Measurements from ENCODE around the gene SPOP. TPM values are rescaled to one million over a fixed set of nuclear protein-coding genes. Genes with fewer than 3 reads are reported as not detected.
A peak's percentile ranks its signal among the peaks of the same experiment; 100 is the strongest.

Gene SPOP
- total and polyA plus RNA-seq, 5 experiments from 2014 or later = 75.9 to 126 (median 92.0) TPM

DNA sequence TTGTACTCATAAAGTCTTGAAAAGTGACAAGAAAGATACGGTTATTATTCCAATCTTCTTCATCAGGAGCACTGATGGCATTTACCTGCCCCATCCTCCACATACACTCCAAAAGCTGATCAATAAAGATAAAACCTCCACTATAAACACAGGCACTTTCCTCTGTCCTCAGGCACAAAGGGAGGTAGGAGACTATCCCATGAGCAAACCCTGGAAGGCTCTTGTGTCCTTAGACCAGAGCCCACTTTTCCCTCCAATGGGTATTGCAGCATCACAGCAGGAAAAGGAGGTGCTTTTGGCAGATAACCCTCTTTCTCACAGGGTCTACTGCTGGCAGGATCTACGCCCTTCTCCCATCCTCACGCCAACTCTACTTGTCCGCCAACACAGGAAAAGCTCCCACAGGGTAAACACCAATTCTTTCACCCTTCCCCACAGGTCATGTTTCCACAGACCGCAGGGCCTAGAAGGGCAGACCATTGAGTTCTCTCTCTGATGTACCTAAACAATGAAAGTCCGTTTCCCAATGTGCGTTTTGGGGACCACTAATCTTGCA lies 73.5 kb downstream of the SPOP start:
- H3K4me3 Mint-ChIP-seq = no peak overlapping the region
- POLR2A ChIA-PET = no interaction called here

DNA sequence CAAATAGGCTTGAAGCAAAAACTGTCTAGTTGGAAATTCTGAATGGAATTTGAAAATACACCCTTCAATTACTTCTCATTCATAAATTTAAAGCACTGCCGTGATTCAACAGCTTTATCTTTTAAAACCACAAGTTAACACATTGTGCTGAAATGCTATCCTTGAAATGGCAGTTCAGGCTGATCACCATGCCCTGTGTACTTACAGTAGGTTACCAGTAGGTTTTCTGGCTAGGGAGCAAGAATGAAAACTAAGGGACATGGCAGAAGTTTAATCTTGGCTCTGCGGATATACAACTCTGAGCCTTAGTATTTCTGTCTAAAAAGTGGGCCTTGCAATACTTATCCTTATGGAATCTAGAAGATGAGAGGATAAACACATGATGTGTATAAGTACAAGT lies 74.2 kb downstream of the SPOP start:
- Mint-ChIP-seq H3K4me1 (peaks cover 0 to 1% (median 0%) of the 10 kb centered on the region in 4 donors), H3K27ac (no peak overlapping the region), H3K36me3 (peaks cover 0 to 96% (median 31%) of the 10 kb centered on the region in 3 donors), H3K9me3 (no peaks in the 10 kb centered on the region), H3K27me3 (no peaks in the 10 kb centered on the region), H3K4me3 (no peak overlapping the region)
- DNase-seq (no peak), ATAC-seq (no peak)
- POLR2A ChIA-PET = no interaction called here

More for the DNA sequence above, 73.5 kb downstream of the SPOP start:
- no peaks in the 10 kb centered on the region for H3K9me3 Mint-ChIP-seq
- no peaks in the 10 kb centered on the region for H3K27me3 Mint-ChIP-seq
- peak overlapping the region in 4 of 10 donors; percentile 25 to 76 (median 40) for H3K27ac Mint-ChIP-seq
- ATAC-seq (no peak), DNase-seq (no peak)
- peaks cover 0 to 2% (median 0%) of the 10 kb centered on the region in 4 donors for H3K4me1 Mint-ChIP-seq
- peaks cover 2 to 96% (median 29%) of the 10 kb centered on the region in 3 donors for H3K36me3 Mint-ChIP-seq

GRCh38 chr17:49603238-49603637 lies 74.7 kb downstream of the SPOP start:
- H3K27me3 Mint-ChIP-seq = no peaks in the 10 kb centered on the region
- H3K4me3 Mint-ChIP-seq = no peak overlapping the region
- peak overlapping the region in 3 of 10 donors; percentile 47 to 83 (median 51) for H3K27ac Mint-ChIP-seq
- POLR2A ChIA-PET = no interaction called here
- peaks cover 0 to 96% (median 31%) of the 10 kb centered on the region in 3 donors for H3K36me3 Mint-ChIP-seq
- ATAC-seq = no peak
- no peak for DNase-seq
- no peaks in the 10 kb centered on the region for H3K9me3 Mint-ChIP-seq
- H3K4me1 Mint-ChIP-seq = peaks cover 0 to 2% (median 0%) of the 10 kb centered on the region in 4 donors

- Mint-ChIP-seq H3K36me3 (peaks cover 0 to 97% (median 31%) of the 10 kb centered on the region in 3 donors), H3K4me3 (no peak overlapping the region), H3K27me3 (no peaks in the 10 kb centered on the region), H3K4me1 (peaks cover 0 to 3% (median 0%) of the 10 kb centered on the region in 4 donors), H3K9me3 (no peaks in the 10 kb centered on the region), H3K27ac (peak overlapping the region in 7 of 10 donors; percentile 4 to 83 (median 47))
- DNase-seq (no peak), ATAC-seq (no peak)
- POLR2A ChIA-PET = no interaction called here
Observed at GRCh38 chr17:49602783-49603182, 75.1 kb downstream of the SPOP start.

DNA sequence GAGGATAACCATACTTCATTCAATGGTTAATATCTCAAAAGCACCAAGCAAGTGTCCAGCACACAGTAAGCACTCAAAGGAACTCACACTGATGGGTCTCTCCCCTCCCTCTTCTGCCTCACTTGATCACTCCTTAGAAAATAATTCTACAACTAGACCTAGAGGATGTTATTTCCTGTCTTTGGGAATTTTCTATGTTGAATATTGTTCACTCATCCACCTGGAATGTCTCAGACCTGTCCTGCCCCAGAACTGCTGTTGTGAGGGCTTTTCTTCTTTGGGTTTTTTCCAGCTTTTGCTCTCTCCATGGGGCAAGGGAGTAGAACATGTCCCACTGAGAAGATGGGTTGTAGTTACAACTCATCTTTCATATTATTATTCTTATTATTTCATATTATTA lies 76.9 kb downstream of the SPOP start:
- H3K27me3 Mint-ChIP-seq = no peaks in the 10 kb centered on the region
- ATAC-seq (no peak), DNase-seq (no peak)
- peak overlapping the region in 1 of 10 donors; percentile 77 for H3K27ac Mint-ChIP-seq
- peaks cover 0 to 98% (median 25%) of the 10 kb centered on the region in 3 donors for H3K36me3 Mint-ChIP-seq
- peaks cover 0 to 8% (median 0%) of the 10 kb centered on the region in 4 donors for H3K4me1 Mint-ChIP-seq
- POLR2A ChIA-PET = no interaction called here
- no peak overlapping the region for H3K4me3 Mint-ChIP-seq
- no peaks in the 10 kb centered on the region for H3K9me3 Mint-ChIP-seq

GRCh38 chr17:49598918-49599317 lies 79.0 kb downstream of the SPOP start:
- Mint-ChIP-seq H3K27ac (peak overlapping the region in 2 of 10 donors; percentile 48 to 65), H3K4me3 (no peak overlapping the region), H3K9me3 (no peaks in the 10 kb centered on the region), H3K4me1 (peaks cover 0 to 8% (median 0%) of the 10 kb centered on the region in 4 donors), H3K36me3 (peaks cover 0 to 89% (median 19%) of the 10 kb centered on the region in 3 donors), H3K27me3 (no peaks in the 10 kb centered on the region)
- no peak for ATAC-seq
- no peak for DNase-seq
- POLR2A ChIA-PET = interaction anchor here (0.6 kb wide), 1 partner anchor 754 kb away, joined by 5 read pairs; no protein-coding TSS in a partner anchor

- no peak for ATAC-seq
- peaks cover 0 to 81% (median 18%) of the 10 kb centered on the region in 3 donors for H3K36me3 Mint-ChIP-seq
- POLR2A ChIA-PET = interaction anchor here (0.6 kb wide), 1 partner anchor 753 kb away, joined by 5 read pairs; no protein-coding TSS in a partner anchor
Observed at GRCh38 chr17:49597928-49598655, 79.8 kb downstream of the SPOP start.

DNA sequence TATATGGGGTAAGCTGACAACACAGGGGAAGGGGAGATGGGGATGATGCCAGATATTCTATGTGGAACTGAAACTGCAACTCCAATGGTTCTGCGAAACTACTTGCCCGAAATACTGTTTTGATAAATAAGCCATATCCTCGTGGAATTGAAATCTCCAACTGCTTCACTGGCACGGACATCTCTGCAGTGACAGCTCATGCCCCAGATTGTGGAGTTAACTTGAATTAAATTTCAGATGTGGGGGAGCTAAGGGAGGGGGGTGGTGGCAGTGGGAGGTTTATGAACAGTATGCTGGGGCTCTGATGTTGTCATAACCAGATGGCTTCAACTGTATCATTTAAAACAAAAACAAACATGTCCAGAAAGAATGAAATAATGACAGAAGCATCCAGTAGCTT lies 80.5 kb downstream of the SPOP start:
- H3K27ac Mint-ChIP-seq = peak overlapping the region in 2 of 10 donors; percentile 34
- H3K36me3 Mint-ChIP-seq = peaks cover 0 to 81% (median 18%) of the 10 kb centered on the region in 3 donors
- H3K27me3 Mint-ChIP-seq = no peaks in the 10 kb centered on the region
- H3K9me3 Mint-ChIP-seq = no peaks in the 10 kb centered on the region
- ATAC-seq = no peak
- H3K4me3 Mint-ChIP-seq = no peak overlapping the region
- POLR2A ChIA-PET = no interaction called here
- DNase-seq = no peak
- peaks cover 0 to 8% (median 0%) of the 10 kb centered on the region in 4 donors for H3K4me1 Mint-ChIP-seq

More at GRCh38 chr17:49597928-49598655, 79.8 kb downstream of the SPOP start:
- Mint-ChIP-seq H3K9me3 (no peaks in the 10 kb centered on the region), H3K4me3 (no peak overlapping the region), H3K27ac (peak overlapping the region in 4 of 10 donors; percentile 25 to 77 (median 46)), H3K27me3 (no peaks in the 10 kb centered on the region), H3K4me1 (peaks cover 0 to 8% (median 0%) of the 10 kb centered on the region in 4 donors)
- DNase-seq = no peak

- Mint-ChIP-seq H3K4me3 (no peak overlapping the region), H3K27ac (peak overlapping the region in 1 of 10 donors; percentile 29), H3K4me1 (peaks cover 0 to 9% (median 0%) of the 10 kb centered on the region in 4 donors), H3K36me3 (peaks cover 0 to 76% (median 16%) of the 10 kb centered on the region in 3 donors), H3K9me3 (no peaks in the 10 kb centered on the region), H3K27me3 (no peaks in the 10 kb centered on the region)
- POLR2A ChIA-PET = interaction anchor here (0.6 kb wide), 1 partner anchor 91 kb away, joined by 5 read pairs; no protein-coding TSS in a partner anchor
- DNase-seq (no peak), ATAC-seq (no peak)
Observed at GRCh38 chr17:49596613-49597244, 81.2 kb downstream of the SPOP start.

DNA sequence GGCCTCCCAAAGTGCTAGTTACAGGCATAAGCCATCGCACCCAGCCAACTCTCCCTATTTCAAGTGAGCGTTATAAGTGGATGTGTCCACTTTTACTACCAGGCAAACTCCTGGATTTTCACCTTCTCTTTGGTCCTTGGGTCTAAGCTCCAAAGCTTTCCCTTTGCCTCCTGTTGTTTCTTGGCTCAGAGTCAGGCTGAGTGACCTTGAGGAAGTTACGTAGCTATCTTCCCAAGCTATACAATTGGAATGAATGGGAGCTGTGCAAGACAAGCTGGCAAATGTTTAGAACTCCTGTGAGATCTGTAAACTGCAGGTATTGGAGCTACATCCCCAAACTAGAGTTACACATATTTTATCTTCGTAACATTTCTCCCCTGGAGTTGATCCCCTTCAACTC lies 81.9 kb downstream of the SPOP start:
- H3K27ac Mint-ChIP-seq = peak overlapping the region in 1 of 10 donors; percentile 40
- ATAC-seq (no peak), DNase-seq (no peak)
- POLR2A ChIA-PET = interaction anchor here (0.6 kb wide), 1 partner anchor 89 kb away, joined by 4 read pairs; no protein-coding TSS in a partner anchor
- H3K9me3 Mint-ChIP-seq = no peaks in the 10 kb centered on the region
- no peak overlapping the region for H3K4me3 Mint-ChIP-seq
- peaks cover 0 to 75% (median 12%) of the 10 kb centered on the region in 3 donors for H3K36me3 Mint-ChIP-seq
- peaks cover 0 to 9% (median 0%) of the 10 kb centered on the region in 4 donors for H3K4me1 Mint-ChIP-seq
- no peaks in the 10 kb centered on the region for H3K27me3 Mint-ChIP-seq

GRCh38 chr17:49595328-49595727 lies 82.6 kb downstream of the SPOP start:
- ATAC-seq = no peak
- Mint-ChIP-seq H3K36me3 (peaks cover 0 to 71% (median 12%) of the 10 kb centered on the region in 3 donors), H3K27me3 (no peaks in the 10 kb centered on the region), H3K9me3 (no peaks in the 10 kb centered on the region), H3K27ac (no peak overlapping the region), H3K4me1 (peaks cover 0 to 9% (median 0%) of the 10 kb centered on the region in 4 donors), H3K4me3 (no peak overlapping the region)
- POLR2A ChIA-PET = no interaction called here
- DNase-seq = no peak

DNA sequence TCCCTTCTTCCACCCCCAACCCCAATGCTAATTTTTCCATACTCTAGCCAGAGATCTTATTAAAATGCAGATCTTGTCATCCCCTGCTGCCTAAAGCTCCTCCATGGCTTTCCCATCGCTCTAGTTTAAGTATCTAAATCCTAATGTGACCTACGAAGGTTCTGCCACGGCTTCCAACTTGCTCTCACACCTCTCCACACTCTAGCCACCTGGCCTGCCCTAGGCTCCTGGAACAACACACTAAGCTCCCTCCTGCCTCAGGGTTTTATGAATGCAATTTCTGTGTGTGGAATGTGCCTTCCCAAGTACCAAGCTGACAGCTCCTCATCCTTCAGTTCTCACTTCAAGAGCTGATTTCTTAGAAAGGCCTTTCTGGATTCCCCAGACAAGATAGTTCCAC lies 85.6 kb downstream of the SPOP start:
- Mint-ChIP-seq H3K9me3 (no peaks in the 10 kb centered on the region), H3K27ac (peak overlapping the region in 1 of 10 donors; percentile 6), H3K27me3 (no peaks in the 10 kb centered on the region), H3K36me3 (peaks cover 0 to 42% (median 5%) of the 10 kb centered on the region in 3 donors), H3K4me1 (peaks cover 0 to 12% (median 2%) of the 10 kb centered on the region in 4 donors), H3K4me3 (no peak overlapping the region)
- no peak for DNase-seq
- POLR2A ChIA-PET = interaction anchor here (0.6 kb wide), 2 partner anchors 171 to 334 kb away, joined by 4 to 7 read pairs; no protein-coding TSS in a partner anchor
- ATAC-seq = no peak
